ENCODE measurements around the gene YOD1. TPM values are rescaled to one million over a fixed set of nuclear protein-coding genes. Genes with fewer than 3 reads are reported as not detected.

YOD1 gene
- total and polyA plus RNA-seq, 2 of the 13 experiments (the other 11 are each of a cell fraction or from before 2014, with no cell fraction given), result 3.4 to 9.1 TPM

- TF ChIP-seq TFDP2 (CRISPR knock-in tag; IDR thresholded peaks at IDR 0.05) (no peak; the same call in 1 of the 2 replicates), NR2F1 (CRISPR knock-in tag; IDR thresholded peaks at IDR 0.05) (peak; percentile 68 to 74; a peak in 3 of 4 replicates), KLF16 (CRISPR knock-in tag; IDR thresholded peaks at IDR 0.05) (peak in 1 of 2 experiments; percentile 88; a peak in 1 of 4 replicates), RARA (CRISPR knock-in tag; IDR thresholded peaks at IDR 0.05) (peak; percentile 96), DR1 (CRISPR knock-in tag; IDR thresholded peaks at IDR 0.05) (0 out of 2 replicates have a peak, but pooled peaks have one; percentile 44), ZSCAN9 (CRISPR knock-in tag; IDR thresholded peaks at IDR 0.05; ENCODE audit: borderline replicate concordance) (peak; percentile 81; the same call in 1 of the 2 replicates), ZNF672 (CRISPR knock-in tag; IDR thresholded peaks at IDR 0.05) (no peak), ETV5 (CRISPR knock-in tag; IDR thresholded peaks at IDR 0.05; ENCODE audit: borderline replicate concordance) (peak; percentile 40; the same call in 1 of the 2 replicates), ATRX (CRISPR knock-in tag; IDR thresholded peaks at IDR 0.05; ENCODE audit: borderline replicate concordance) (no peak), TGIF2 (CRISPR knock-in tag; IDR thresholded peaks at IDR 0.05) (peak; percentile 45; the same call in 1 of the 2 replicates), HNRNPL (IDR thresholded peaks at IDR 0.05; ENCODE audit: low read depth, low read length) (no peak), TCF7 (IDR thresholded peaks at IDR 0.05; ENCODE audit: low read depth) (peak; percentile 28; the same call in 1 of the 2 replicates)
- TF ChIP-seq, protein P1, sequence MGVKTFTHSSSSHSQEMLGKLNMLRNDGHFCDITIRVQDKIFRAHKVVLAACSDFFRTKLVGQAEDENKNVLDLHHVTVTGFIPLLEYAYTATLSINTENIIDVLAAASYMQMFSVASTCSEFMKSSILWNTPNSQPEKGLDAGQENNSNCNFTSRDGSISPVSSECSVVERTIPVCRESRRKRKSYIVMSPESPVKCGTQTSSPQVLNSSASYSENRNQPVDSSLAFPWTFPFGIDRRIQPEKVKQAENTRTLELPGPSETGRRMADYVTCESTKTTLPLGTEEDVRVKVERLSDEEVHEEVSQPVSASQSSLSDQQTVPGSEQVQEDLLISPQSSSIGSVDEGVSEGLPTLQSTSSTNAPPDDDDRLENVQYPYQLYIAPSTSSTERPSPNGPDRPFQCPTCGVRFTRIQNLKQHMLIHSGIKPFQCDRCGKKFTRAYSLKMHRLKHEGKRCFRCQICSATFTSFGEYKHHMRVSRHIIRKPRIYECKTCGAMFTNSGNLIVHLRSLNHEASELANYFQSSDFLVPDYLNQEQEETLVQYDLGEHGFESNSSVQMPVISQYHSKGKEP (CRISPR knock-in tag; IDR thresholded peaks at IDR 0.05), result no peak
- TF ChIP-seq, protein P2, sequence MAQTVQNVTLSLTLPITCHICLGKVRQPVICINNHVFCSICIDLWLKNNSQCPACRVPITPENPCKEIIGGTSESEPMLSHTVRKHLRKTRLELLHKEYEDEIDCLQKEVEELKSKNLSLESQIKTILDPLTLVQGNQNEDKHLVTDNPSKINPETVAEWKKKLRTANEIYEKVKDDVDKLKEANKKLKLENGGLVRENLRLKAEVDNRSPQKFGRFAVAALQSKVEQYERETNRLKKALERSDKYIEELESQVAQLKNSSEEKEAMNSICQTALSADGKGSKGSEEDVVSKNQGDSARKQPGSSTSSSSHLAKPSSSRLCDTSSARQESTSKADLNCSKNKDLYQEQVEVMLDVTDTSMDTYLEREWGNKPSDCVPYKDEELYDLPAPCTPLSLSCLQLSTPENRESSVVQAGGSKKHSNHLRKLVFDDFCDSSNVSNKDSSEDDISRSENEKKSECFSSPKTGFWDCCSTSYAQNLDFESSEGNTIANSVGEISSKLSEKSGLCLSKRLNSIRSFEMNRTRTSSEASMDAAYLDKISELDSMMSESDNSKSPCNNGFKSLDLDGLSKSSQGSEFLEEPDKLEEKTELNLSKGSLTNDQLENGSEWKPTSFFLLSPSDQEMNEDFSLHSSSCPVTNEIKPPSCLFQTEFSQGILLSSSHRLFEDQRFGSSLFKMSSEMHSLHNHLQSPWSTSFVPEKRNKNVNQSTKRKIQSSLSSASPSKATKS (CRISPR knock-in tag; IDR thresholded peaks at IDR 0.05), result no peak
- TF ChIP-seq, protein P3, sequence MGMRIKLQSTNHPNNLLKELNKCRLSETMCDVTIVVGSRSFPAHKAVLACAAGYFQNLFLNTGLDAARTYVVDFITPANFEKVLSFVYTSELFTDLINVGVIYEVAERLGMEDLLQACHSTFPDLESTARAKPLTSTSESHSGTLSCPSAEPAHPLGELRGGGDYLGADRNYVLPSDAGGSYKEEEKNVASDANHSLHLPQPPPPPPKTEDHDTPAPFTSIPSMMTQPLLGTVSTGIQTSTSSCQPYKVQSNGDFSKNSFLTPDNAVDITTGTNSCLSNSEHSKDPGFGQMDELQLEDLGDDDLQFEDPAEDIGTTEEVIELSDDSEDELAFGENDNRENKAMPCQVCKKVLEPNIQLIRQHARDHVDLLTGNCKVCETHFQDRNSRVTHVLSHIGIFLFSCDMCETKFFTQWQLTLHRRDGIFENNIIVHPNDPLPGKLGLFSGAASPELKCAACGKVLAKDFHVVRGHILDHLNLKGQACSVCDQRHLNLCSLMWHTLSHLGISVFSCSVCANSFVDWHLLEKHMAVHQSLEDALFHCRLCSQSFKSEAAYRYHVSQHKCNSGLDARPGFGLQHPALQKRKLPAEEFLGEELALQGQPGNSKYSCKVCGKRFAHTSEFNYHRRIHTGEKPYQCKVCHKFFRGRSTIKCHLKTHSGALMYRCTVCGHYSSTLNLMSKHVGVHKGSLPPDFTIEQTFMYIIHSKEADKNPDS (CRISPR knock-in tag; IDR thresholded peaks at IDR 0.05), result no peak
- TF ChIP-seq, protein P4, sequence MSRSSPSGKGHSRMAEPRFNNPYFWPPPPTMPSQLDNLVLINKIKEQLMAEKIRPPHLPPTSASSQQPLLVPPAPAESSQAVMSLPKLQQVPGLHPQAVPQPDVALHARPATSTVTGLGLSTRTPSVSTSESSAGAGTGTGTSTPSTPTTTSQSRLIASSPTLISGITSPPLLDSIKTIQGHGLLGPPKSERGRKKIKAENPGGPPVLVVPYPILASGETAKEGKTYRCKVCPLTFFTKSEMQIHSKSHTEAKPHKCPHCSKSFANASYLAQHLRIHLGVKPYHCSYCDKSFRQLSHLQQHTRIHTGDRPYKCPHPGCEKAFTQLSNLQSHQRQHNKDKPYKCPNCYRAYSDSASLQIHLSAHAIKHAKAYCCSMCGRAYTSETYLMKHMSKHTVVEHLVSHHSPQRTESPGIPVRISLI (CRISPR knock-in tag; IDR thresholded peaks at IDR 0.05; ENCODE audit: borderline replicate concordance), result peak; percentile 89
- TF ChIP-seq, protein P5, sequence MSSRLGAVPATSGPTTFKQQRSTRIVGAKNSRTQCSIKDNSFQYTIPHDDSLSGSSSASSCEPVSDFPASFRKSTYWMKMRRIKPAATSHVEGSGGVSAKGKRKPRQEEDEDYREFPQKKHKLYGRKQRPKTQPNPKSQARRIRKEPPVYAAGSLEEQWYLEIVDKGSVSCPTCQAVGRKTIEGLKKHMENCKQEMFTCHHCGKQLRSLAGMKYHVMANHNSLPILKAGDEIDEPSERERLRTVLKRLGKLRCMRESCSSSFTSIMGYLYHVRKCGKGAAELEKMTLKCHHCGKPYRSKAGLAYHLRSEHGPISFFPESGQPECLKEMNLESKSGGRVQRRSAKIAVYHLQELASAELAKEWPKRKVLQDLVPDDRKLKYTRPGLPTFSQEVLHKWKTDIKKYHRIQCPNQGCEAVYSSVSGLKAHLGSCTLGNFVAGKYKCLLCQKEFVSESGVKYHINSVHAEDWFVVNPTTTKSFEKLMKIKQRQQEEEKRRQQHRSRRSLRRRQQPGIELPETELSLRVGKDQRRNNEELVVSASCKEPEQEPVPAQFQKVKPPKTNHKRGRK (CRISPR knock-in tag; IDR thresholded peaks at IDR 0.05), result 0 out of 2 replicates have a peak, but pooled peaks have one; percentile 27
Observed at GRCh38 chr1:207088701-207089626, 38.0 kb upstream of the YOD1 start, which contains the start of gene C4BPB (continued).
